Hepatocyte (in vitro differentiated cells): Measurements from ENCODE around the gene NDUFS7.

ENCODE experiments used
- CTCF ChIP-seq: fragments of 200-600 bp; sonication (generic); IDR thresholded peaks from 2 replicates; pipeline ENCODE4 v1.5.1; 2016; ENCODE audit warnings: antibody characterized with exemption, mild to moderate bottlenecking; ENCODE audit not compliant: poor library complexity
- EZH2phosphoT487 ChIP-seq: fragments of 200-600 bp; sonication (generic); IDR thresholded peaks from one replicate; pipeline ENCODE4 v1.6.1; 2018; ENCODE audit warnings: antibody characterized with exemption, mild to moderate bottlenecking, low read depth, moderate library complexity; ENCODE audit not compliant: unreplicated experiment, severe bottlenecking

DNA sequence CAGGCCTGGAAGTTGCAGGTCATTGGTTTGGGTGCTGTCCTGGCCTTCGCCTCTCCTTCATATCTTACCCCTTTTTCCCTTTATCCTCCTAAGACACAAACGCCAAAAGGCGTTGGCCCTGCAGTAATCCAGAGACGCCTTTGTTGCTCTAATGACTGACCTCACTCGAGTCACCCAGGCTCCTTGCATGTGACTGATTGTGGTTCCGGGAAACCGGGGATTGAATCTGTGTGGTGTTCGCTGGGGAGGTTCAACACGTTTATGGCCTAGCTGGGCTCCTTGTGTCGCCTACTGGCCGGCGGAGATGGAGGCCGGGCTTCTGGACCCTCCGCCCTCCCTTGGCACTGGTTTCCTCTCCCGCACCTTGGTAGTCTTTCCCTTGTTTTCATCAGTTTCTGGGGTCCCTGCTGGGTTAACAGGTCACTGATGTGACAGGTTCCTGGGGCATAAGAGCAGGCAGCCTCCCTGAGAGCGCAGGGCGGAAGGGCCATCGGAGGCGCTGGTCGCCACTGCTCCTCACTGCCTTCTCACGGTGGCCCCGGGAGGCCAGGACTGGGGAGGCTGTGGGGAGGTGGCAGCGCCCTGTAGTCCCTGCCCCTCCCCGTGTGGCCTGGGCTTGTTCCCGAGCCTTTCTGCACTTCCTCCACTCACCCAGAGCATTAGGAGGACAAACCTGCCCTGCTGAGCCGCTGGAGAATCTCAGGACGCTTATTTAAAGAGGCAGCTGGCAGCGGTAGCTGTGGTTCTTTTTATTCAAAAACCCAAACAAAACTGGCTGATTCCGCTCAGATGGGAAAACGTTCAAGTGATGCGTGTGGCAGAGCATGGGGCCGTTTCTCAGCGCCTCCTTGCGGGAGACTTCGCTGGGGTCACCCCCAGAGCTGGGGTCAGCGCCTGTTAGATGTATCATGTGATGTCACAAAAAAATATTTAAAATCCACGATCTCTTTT lies 18.1 kb upstream of the NDUFS7 start:
- TF ChIP-seq CTCF, result no peak
- TF ChIP-seq EZH2phosphoT487, result no peak
